ENCODE data around the gene PRM2.

Gene PRM2

GRCh38 chr16:11248133-11248532 is 28.1 kb downstream of the PRM2 start:
- H3K4me2 ChIP-seq = no peak overlapping the region
- H3K79me2 ChIP-seq (ENCODE audit: insufficient read depth, low read depth) = no peaks in the 10 kb centered on the region
- H3K9ac ChIP-seq = no peak overlapping the region
- no peak overlapping the region for H3K27ac ChIP-seq
- no peak overlapping the region for H2AFZ ChIP-seq (ENCODE audit: low read depth)
- no peaks in the 10 kb centered on the region for H3K27me3 ChIP-seq (ENCODE audit: insufficient read depth, low read depth)
- H3K36me3 ChIP-seq (ENCODE audit: insufficient read depth) = no peaks in the 10 kb centered on the region
- no peak overlapping the region for H3K4me3 ChIP-seq (IDR thresholded peaks at IDR 0.05; ENCODE audit: insufficient read depth, low read depth, low read length)
- TF ChIP-seq CTCF (conservative IDR thresholded peaks at IDR 0.05; ENCODE audit: low read depth, low read length) = no peak
- H4K20me1 ChIP-seq (ENCODE audit: insufficient read depth) = no peaks in the 10 kb centered on the region
- H3K4me1 ChIP-seq (ENCODE audit: low read depth, poor library complexity, severe bottlenecking) = peaks cover 16% of the 10 kb centered on the region

GRCh38 chr16:11245988-11246387 is 30.3 kb downstream of the PRM2 start:
- Histone ChIP-seq H3K79me2 (ENCODE audit: insufficient read depth, low read depth) (no peaks in the 10 kb centered on the region), H3K27me3 (ENCODE audit: insufficient read depth, low read depth) (no peaks in the 10 kb centered on the region), H3K27ac (no peak overlapping the region), H2AFZ (ENCODE audit: low read depth) (no peak overlapping the region), H3K36me3 (ENCODE audit: insufficient read depth) (no peaks in the 10 kb centered on the region), H3K9ac (no peak overlapping the region), H4K20me1 (ENCODE audit: insufficient read depth) (no peaks in the 10 kb centered on the region), H3K4me3 (IDR thresholded peaks at IDR 0.05; ENCODE audit: insufficient read depth, low read depth, low read length) (no peak overlapping the region), H3K4me2 (peak overlapping the region; percentile 7; the same call in 1 of the 2 replicates), H3K4me1 (ENCODE audit: low read depth, poor library complexity, severe bottlenecking) (peaks cover 18% of the 10 kb centered on the region)
- TF ChIP-seq CTCF (conservative IDR thresholded peaks at IDR 0.05; ENCODE audit: low read depth, low read length) = no peak

GRCh38 chr16:11245222-11245737 is 31.0 kb downstream of the PRM2 start:
- H4K20me1 ChIP-seq (ENCODE audit: insufficient read depth) = no peaks in the 10 kb centered on the region
- H2AFZ ChIP-seq (ENCODE audit: low read depth) = no peak overlapping the region
- H3K27ac ChIP-seq = no peak overlapping the region
- no peak overlapping the region for H3K4me3 ChIP-seq (IDR thresholded peaks at IDR 0.05; ENCODE audit: insufficient read depth, low read depth, low read length)
- no peaks in the 10 kb centered on the region for H3K36me3 ChIP-seq (ENCODE audit: insufficient read depth)
- no peak overlapping the region; the same call in 1 of the 2 replicates for H3K4me2 ChIP-seq
- TF ChIP-seq CTCF (conservative IDR thresholded peaks at IDR 0.05; ENCODE audit: low read depth, low read length) = no peak
- H3K4me1 ChIP-seq (ENCODE audit: low read depth, poor library complexity, severe bottlenecking) = peaks cover 24% of the 10 kb centered on the region
- no peak overlapping the region for H3K9ac ChIP-seq
- H3K79me2 ChIP-seq (ENCODE audit: insufficient read depth, low read depth) = no peaks in the 10 kb centered on the region
- H3K27me3 ChIP-seq (ENCODE audit: insufficient read depth, low read depth) = no peaks in the 10 kb centered on the region

- Histone ChIP-seq H3K4me2 (no peak overlapping the region), H3K27ac (no peak overlapping the region), H3K27me3 (ENCODE audit: insufficient read depth, low read depth) (no peaks in the 10 kb centered on the region), H3K4me1 (ENCODE audit: low read depth, poor library complexity, severe bottlenecking) (peaks cover 24% of the 10 kb centered on the region), H3K36me3 (ENCODE audit: insufficient read depth) (no peaks in the 10 kb centered on the region), H3K4me3 (IDR thresholded peaks at IDR 0.05; ENCODE audit: insufficient read depth, low read depth, low read length) (no peak overlapping the region), H4K20me1 (ENCODE audit: insufficient read depth) (no peaks in the 10 kb centered on the region), H3K9ac (no peak overlapping the region), H2AFZ (ENCODE audit: low read depth) (no peak overlapping the region), H3K79me2 (ENCODE audit: insufficient read depth, low read depth) (no peaks in the 10 kb centered on the region)
- TF ChIP-seq CTCF (conservative IDR thresholded peaks at IDR 0.05; ENCODE audit: low read depth, low read length) = no peak
These were observed 33.6 kb downstream of the PRM2 start for GRCh38 chr16:11242658-11243057.
